Activated gamma-delta T cell (primary cell): ENCODE measurements around the gene INAFM2.

Source experiments
- DNase-seq: peaks from one replicate; lab custom pipeline; 2025; lab: John Stamatoyannopoulos, UW

INAFM2 gene

DNA sequence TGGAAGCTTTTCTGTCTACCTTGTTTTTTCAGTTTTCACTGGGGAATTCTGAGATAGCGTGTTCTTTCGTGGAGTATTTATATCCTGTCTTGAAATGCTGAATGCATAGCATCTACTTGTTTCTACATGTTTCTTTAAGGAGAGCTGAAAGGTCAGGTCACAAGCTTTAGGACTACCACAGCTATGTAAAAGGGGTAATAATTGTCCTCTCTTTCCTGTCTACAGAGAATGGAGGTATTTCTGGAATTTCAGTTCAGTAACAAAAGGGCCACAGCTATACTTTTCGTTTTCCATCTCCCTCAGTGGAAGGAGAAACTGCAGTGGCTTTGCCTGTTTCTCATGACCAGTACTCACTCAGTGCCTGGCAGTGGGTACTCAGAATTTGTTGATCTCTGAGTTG, 4.7 kb downstream of the INAFM2 start:
- DNase-seq: no peak

DNA sequence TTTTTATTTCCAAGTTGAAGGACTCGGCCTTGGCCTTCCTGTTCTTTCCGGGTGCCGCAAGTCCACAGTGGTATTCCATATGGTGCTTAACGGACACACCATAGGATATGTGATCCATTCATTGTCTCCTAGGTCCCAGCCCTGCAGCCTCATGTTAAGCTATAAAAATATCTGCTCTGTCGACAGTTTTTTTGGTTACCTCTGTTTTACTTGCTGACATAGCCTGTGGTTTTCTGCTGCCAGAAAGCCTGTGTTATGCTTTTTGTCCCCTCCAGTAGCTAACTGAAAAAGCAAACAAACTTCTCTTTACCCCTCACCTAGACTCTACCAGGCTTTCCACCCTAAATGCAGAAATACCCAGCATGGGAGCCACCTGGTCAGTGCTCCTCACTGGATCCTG, 5.3 kb downstream of the INAFM2 start:
- no peak for DNase-seq

DNA sequence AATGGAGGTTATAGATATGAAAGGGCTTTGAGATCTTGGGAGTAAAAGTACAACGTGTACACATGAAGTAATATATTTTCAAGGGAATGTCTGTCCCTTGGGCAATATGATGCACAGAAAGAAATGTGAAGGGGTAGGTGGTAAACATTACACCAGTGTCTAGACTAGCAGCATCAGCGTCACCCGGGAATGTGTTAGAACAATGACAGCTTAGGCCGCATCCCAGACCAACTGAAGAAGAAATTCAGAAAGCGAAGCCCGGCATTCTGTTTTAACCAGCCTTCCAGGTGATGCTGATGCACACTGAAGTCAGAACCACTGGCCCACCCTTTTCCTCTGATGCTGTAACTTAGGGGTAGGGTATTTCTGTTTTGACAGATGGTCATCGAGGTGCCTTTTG, 6.3 kb downstream of the INAFM2 start:
- DNase-seq: no peak

DNA sequence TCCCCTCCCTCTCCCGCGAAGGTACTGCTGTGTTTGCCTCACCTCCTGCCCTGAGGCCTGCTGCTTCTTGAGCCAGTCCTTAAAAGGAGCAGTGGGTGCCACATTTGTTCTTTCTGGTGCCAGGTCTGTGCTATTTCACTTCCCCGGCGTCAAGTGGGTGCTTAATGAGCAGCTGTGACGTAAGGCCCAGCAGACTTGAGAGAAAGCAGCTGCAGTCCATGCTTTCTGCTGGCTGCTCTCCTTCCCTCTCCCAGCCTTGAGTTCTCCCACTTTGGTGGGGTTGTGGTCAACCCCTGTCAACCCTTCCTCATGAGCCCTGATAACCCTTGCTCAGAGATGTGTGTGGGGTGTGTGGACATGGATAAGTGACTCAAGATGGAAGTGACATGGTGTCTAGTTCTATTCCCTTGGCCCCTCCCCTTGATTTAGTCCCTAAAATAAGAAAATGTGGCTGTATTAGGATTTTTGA, 6.9 kb downstream of the INAFM2 start:
- DNase-seq: no peak

DNA sequence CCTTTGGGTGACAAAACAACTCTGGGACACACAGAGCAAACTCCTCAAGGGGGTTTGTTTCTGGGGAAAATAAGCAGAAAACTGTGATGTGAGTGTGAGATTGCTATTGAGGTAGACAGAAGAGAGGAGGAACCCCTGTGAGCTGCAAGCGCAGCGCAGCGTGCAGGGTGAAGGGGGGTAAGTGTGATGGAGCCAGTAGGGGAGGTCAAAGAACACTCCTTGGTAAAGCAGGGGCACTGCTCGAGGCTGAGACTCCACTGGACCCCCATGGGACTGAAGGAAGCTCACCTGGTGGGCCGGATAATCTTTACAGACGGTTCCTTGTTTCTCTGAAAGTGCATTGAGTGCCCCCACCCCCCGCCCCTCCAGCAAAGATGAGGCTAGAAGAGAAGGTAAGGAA, 7.5 kb downstream of the INAFM2 start:
- no peak for DNase-seq

DNA sequence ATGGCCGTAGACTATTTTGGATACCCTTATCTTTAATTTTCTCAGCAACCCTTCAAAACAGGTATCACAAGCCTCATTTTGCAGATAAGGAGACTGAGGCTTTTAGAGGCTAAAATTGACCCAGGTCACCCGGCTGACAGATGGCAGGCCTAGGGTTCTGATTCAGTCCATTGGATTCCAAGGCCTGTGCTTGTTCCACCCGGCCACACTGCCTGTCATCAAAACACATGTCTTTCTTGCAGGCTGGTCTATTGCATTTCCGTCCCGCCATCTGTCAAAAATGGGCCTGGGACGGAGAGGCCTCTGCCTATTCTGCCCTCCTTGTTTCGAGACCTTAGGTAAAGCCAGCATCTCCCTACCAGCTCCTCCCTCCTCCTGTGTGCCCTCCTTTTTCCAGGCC, 8.1 kb downstream of the INAFM2 start:
- DNase-seq: no peak

DNA sequence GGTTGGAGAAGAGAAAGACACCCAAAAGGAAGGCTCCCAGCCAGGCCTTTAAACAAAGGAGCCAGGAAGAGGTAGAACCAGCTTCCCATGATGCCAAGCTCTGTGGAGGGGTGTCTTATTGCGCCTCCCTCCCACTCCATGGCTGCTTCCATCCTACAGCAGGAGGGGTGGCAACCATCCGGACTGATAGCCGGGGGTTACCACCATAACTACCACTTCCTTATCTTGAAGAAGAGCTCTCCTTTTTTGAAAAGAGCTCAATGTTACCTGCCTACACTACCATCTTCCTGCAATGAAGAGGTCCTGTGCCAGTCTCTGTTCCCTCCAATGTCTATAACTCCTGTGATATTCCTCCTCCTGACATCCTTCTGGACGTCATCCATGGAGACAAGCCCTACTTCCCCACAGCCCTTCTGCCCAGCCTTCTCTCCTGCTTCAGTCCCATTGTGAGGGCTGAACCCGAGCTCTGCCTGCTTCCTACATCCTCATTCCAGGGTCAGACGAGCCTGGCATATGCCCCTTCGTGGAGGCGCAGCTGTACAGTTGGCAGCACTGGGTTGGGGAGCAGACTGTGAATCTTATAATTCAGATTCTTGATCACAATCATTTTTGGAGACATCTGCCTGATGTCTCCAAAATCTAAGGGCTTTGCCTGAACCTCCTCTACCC, 8.8 kb downstream of the INAFM2 start:
- DNase-seq: no peak

DNA sequence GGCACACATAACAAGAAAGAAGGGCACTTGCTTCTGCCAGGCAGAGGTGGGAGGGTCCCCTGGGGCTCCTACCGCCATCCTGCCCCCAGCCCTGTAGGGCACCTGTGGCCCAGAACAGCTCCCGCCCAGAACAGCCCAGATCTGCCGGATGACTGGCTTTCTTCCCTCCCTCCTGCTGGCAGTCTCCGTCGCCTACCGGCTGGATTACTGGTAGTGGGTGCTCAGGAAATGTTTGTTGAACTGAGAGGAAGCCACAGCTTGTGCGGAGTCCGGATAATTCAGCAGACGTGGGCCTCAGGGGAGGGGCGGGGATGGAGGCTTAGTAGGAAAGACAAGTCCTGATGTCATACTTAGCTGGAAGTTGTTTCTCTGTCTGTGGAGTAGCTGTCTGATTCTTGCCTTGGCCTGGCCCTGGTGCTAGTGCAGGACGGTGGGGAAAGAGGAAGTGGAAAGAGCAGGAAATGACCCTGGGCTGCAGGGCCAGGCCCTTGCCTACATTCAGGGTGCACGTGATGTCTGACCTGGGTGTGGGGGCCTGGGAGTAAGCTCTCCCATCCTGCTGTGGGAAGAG, 10.5 kb downstream of the INAFM2 start:
- DNase-seq: no peak

DNA sequence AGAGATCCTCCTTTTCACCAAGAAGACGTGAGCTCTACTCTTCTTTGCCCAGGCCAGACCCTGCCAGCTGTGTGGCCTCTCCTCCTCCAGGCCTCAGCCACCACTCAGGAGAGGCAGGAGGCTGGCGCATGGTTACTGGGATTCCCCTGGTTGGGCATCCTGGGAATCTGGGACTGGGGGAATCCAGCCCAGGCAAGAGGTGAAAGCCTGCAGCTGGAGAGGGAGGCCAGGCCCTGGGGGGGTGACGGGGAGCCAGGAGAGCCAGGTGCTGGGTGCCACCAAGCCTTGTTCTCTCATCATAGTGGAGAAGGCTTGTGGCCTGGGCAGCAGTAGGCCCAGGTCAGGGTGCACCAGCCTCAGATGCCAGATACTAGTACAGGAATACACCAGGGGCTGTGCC, 11.0 kb downstream of the INAFM2 start:
- no peak for DNase-seq

DNA sequence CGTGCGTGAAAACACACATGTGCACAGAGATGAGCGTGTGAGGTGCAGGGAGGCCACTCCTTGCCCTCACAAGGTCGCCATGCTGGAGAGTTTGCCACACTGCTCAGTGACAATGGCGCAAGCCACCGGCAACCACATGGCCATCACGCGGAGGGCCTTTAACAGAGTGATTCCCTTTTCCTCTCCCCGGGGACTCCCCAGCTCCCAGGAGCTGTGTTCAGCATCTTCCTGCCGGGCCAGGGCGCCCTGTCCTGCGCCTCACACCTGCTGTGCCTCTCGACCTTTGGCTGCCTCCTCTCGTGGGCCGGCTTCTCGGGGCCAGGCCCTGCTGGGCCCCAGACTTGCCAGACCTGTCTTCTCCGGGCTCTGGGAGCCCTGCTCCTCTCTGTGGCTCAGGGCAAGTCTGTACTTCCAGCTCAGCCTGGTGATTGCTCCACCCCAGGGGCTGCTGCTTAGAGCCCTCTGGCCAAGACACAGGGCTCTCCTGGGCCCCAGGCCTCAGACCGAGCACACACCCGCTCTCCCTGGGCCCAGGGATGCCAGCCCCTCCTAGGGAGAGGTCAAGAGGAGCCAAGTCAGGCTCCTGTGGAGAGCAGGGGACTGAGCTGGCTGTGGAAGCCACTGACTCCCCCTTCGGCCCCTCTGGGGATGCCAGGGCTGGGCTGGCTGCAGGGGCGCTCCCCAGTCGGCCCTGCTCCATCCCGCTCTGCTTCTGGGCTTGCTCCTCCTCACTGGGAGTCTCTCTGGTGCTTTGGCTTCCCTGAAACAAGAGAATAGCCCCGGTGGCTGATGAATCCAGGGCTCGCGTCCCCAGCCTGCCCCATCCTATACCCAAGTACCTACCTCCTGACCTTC, 11.7 kb downstream of the INAFM2 start:
- no peak for DNase-seq

DNA sequence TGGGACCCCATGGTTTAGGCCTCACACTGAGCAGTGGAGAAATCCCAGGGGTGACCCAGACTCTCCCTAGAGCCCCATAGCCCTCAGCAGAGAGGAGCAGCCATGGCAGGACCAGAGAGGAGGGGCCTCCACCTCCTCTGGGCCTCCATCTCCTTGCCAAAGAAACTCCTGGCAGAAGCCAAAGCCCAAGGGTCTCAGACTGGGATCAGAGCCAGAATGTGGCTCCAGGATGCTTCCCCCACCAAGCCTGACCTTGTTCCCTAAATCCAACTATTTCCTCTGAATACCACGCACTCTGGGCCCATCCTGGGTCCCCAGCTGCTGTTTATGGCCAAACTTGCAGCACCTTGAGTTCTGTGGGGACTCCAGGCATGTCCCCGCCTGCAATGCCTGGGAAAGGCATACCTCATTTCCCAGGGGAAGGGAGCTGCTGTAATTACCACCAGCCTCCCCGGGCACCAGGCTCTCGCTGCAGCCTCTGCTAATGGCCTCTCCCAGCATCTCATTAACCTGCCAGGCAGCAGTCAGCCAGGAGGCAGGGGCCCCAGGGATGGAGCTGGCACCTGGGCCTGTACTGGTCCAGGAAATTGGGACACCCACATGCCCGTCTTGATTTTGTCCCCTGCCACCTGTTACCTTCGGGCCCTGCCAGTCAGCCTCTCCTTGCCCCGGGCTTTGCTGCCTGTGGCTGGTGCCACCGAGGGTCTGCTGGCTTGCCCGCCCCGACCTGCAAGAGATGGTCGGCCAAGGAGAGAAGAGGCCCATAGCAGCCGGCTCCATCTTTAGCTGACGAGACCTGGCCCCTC, 12.6 kb downstream of the INAFM2 start:
- DNase-seq: no peak

DNA sequence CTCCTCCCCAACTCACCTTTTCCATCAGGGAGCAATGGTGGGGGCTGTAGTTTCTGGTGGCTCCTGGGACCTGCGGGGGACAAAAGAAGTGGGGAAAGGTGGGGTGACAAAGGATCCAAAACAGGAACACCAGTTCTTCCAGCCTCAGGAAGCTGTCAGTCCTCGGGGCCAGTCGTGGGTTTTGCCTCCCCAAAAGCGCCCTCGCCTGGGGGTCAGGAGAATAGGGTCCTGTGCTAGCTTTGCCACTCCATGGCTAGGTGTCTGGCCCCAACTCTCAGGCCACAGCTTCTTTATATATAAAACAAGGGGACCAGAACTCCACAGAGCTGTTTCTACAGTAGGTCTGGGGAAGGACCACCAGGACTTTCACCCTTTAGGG, 13.2 kb downstream of the INAFM2 start:
- no peak for DNase-seq

DNA sequence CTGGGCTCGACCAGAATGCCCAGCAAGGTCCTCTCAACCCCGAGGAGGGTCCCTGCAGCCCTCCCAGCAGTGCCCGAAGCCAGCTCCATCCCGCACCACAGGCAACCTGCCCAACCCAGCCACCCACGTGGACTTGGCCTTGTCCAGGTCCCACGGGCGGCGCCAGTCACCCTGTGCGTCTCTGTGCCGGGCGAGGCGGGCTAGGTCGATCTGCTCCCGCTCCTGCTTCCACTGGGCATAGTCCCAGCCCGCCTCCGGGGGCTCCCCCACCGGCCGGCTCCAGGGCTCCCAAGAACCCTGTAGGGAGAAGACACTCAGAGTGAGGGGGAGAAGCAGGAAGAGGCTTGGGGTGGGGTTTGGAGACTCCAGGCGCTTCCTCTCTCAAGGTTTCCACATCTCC, 14.1 kb downstream of the INAFM2 start:
- DNase-seq: no peak

DNA sequence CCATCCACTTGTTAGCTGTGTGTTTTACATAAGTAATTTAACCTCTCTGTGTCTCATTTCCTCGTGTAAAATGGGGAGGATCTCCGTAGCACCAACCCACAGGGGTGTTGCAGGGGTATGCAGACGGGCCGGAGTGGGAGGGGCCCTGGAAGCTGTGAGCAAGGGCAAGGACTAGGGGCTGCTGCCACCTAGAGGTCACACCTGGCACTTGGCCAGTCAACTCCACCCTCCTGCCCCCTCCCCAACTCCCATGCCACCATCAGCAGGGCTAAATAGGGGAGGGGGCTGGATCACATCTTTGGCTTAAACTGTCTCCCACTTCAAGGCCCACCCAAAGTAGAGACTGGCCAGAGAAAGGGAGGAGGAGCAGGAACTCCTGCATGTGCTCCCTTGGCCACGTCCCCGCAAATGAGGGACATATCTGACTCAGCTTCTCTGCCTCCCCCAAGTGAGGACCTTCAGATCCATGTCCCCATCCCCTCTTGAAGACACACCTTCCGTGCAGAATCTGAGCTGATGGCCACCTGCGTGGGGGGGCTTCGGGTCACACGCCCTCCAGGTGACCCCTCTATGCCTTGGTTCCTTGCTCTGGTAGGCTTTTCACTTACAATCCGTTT, 14.7 kb downstream of the INAFM2 start:
- DNase-seq: peak; percentile 22

DNA sequence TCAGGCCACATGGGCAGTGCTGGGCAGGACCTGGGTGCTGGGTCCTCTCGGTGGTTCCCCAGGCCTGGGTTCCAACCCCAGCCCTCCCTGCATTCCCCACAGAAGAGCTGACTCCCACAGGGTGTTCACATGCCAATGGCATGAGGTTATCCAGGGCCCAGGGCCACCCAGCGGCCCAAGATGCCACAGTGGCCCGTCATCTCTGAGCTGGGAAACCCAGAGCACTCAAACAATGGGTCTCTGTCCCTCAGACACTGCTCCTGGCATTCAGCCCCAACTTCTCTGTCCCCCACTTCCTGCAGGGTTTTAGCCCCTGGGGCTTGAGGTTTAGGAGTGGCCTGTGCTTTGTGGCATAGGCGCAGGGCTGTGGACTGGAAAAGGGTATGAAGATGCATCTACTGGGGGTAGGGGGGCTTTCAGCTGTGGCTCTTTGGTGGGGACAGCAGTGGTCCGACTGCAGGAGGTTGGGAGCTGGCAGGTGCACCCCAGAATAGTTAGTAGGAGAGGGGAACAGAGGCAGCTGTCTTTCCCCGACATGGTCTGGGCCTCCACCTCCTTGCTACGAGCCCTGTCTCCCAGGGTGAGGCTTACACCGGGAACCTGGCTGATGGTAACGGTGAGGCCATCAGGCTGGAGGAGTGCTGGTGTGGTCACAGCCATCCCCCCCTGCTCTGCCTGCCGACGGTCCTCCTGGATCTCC, 15.6 kb downstream of the INAFM2 start:
- no peak for DNase-seq

DNA sequence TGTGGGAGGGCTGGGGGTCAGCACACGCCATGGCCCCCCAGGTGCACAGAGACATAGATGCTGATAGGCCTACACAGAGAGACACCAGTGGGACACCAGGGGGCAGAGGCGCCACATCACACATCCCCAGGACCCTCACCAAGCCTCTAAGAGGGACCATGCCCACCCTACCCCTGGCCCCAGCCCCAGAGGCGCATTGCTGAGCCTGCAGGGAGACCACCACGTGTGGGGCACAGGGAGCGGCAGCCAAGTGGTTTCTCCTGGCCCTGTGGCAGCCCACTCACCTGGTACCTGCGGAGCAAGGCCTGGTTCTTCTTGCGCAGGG, 16.1 kb downstream of the INAFM2 start:
- DNase-seq: no peak

DNA sequence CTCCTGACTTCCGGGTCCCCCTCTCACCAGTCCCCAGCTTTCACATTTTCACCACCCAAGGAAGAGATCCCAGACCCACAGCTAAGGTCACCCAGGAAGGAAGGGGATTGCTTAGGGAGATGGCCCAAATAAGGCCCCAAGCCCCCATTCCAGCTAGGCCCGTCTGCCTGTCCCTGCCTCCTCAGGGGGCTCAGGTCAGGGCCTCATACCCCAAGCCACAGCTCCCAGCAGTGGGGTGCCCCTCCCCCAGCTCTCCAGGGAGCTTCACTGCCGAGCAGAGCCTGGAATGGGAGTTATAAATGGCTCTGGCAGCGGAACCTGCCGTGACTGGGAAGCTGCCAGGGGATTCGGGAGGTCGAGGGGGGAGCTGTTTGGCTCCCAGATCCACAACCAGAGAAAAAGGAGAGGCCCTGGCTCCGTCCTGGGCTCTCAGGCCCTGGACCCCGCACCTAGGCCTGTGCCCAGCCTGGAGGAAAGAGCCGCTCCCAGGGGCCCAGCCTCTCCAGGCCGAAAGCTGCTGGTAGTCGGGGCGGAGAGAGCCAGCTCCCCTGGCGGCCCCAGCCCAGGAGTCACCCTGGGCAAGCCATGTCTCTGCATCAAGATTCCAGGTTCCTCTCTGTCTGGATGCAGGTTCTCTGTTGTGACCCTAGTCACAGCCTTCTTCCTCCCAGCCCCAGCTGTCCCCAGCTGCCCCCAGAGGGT, 16.7 kb downstream of the INAFM2 start:
- no peak for DNase-seq

DNA sequence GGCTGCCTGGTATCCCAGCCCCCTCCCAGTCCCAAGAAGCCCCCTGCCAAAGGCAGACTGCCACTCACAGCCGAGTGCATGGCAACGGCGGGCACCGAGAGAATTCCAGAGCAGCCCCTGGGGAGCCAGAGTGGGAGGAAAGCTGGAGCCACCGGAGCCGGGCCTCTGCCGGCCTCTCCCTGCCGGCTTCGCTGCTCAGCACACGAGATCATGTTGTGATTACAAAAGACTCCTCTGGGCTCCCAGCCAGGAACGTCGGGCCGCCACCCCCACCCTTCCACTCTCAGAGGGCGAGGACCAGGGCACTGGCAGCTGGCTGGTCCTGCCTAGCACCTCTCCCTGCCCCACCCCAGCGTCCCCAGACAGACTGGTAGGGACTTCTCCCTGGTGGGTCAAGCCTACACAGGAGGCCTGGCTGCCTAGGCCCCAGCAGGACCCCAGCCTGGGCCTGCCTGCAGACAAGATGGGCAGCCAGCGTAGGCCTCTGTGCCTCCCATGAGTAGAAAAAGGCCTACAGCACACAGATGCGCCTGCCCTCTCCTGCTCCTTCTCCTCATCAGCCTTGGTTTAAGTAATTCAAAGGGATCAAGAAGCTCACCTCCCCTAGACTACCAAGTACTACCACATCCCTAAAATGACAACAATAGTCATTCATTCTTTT, 17.4 kb downstream of the INAFM2 start, which contains the start of gene CCDC9B:
TSS of gene CCDC9B (minus strand) at position 200 of the 661 bp plus-strand sequence. CDS start at position 80, 120 bp downstream.
- DNase-seq: no peak

DNA sequence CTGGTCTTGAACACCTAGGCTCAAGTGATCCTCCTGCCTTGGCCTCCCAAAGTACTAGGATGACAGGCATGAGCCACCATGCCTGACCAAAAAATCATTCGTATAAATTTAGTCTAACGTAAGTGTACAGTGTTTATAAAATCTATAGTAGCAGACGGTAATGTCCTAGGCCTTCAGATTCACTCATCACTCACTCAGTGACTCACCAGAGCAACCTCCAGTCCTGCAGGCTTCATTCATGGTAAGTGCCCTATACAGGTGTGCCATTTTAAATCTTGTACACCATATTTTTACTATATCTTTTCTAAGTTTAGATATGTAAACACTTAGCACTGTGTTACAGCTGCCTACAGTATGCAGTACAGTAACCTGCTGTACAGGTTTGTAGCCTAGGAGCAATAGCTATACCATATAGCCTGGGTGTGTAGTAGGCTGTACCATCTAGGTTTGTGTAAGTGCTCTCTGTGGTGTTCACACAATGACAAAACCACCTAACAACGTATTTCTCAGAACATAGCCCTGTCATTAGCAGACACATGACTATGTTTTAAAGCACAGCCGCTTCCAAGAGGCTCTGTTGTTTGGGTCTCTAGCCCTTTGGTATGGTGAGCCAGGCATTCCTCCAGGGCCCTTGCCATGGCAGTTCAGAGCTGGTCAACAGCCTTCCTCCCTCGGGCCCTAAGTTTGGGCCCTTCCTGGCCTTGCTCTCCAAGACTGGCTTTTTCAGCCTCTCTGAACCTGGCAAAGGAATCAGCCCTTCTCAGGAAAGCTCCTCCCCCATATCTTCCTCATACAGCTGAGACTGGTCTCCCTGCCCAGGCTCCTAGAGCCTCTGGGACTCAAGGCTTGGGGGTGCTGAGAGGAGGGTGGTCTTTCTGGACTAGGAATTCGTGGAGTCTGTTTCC, 19.2 kb downstream of the INAFM2 start:
- no peak for DNase-seq
